H1 (cell line): ENCODE results near the gene ELMO1. TPM values are rescaled to one million over a fixed set of nuclear protein-coding genes. Genes with fewer than 3 reads are reported as not detected.

Source experiments
- CTCF ChIA-PET: fragments of 300-600 bp; sonication (Branson Sonifier 250); formaldehyde crosslinking; loops from one replicate; lab custom pipeline; 2021; ENCODE audit not compliant: partially characterized antibody; lab: Charles Lee
- POLR2A ChIA-PET: fragments of 300-600 bp; sonication (Branson Sonifier 250); formaldehyde crosslinking; loops from one replicate; lab custom pipeline; 2021; ENCODE audit warnings: inconsistent platforms; ENCODE audit not compliant: partially characterized antibody; lab: Charles Lee
- DNase-seq, 2 experiments: peaks; one replicate each; pipeline versions ENCODE4 v3.0.0 to v3.0.0-alpha.2; 2010 to 2022; ENCODE audit warnings: low spot score in 2 of 2, low read depth in 1 of 2, mixed read lengths in 1 of 2
- FAIRE-seq: peaks from 2 replicates; lab custom pipeline; 2011; peaks lifted over from hg19 to GRCh38; lab: Jason Lieb, UNC
- H2AFZ ChIP-seq: 2 replicates; pipeline ENCODE4 v1.8.1; 2012; ENCODE audit warnings: low read length, inconsistent platforms
- H2AK5ac ChIP-seq: 2 replicates; pipeline ENCODE4 v1.6.1; 2013; ENCODE audit warnings: low read depth, low read length
- H2BK120ac ChIP-seq: replicated peaks from 2 replicates; pipeline ENCODE3; 2013; ENCODE audit warnings: low read depth, low read length, inconsistent platforms
- H2BK12ac ChIP-seq: 2 replicates; pipeline ENCODE4 v1.6.1; 2013; ENCODE audit warnings: low read depth, low read length
- H2BK15ac ChIP-seq: 2 replicates; pipeline ENCODE4 v1.6.1; 2013; ENCODE audit warnings: low read length
- H2BK20ac ChIP-seq: 2 replicates; pipeline ENCODE4 v1.6.1; 2013; ENCODE audit warnings: low read length
- H2BK5ac ChIP-seq: 2 replicates; pipeline ENCODE4 v1.6.1; 2013; ENCODE audit warnings: low read depth, low read length
- H3K14ac ChIP-seq: 2 replicates; pipeline ENCODE4 v1.6.1; 2013; ENCODE audit warnings: inconsistent platforms; ENCODE audit not compliant: insufficient read length
- H3K18ac ChIP-seq: 2 replicates; pipeline ENCODE4 v1.6.1; 2013; ENCODE audit warnings: low read length; ENCODE audit errors: extremely low read depth
- H3K23ac ChIP-seq: 2 replicates; pipeline ENCODE4 v1.6.1; 2013; ENCODE audit warnings: inconsistent platforms; ENCODE audit not compliant: insufficient read length
- H3K23me2 ChIP-seq: 2 replicates; pipeline ENCODE4 v1.6.1; 2013; ENCODE audit warnings: low read depth, low read length
- H3K27ac ChIP-seq: 2 replicates; pipeline ENCODE4 v1.6.1; 2011; ENCODE audit warnings: low read depth, low read length, inconsistent platforms
- H3K27me3 ChIP-seq, 4 experiments: replicated peaks in 1 of 4; 1 replicate in 1 of 4; 2 replicates in 3 of 4; pipeline versions ENCODE4 v1.6.1 to v1.8.1; 2011 to 2013; ENCODE audit warnings: low read length in 3 of 4, mild to moderate bottlenecking in 3 of 4, inconsistent platforms in 2 of 4, mixed read lengths in 2 of 4, moderate library complexity in 1 of 4; ENCODE audit not compliant: control insufficient read depth in 3 of 4, insufficient read depth in 3 of 4; ENCODE audit errors: extremely low read depth in 1 of 4
- H3K36me3 ChIP-seq, 4 experiments: 2 replicates each; pipeline versions ENCODE4 v1.6.1 to v1.8.1; 2011 to 2013; ENCODE audit warnings: mild to moderate bottlenecking in 4 of 4, low read length in 3 of 4, moderate library complexity in 2 of 4, control low read depth in 1 of 4, inconsistent platforms in 1 of 4; ENCODE audit not compliant: insufficient read depth in 4 of 4, control insufficient read depth in 2 of 4
- H3K4ac ChIP-seq: replicated peaks from 2 replicates; pipeline ENCODE3; 2013; ENCODE audit warnings: low read length, low read depth, mixed read lengths, inconsistent platforms; ENCODE audit not compliant: insufficient read length
- H3K4me1 ChIP-seq, 4 experiments: replicated peaks in 1 of 4; 1 replicate in 1 of 4; 2 replicates in 3 of 4; pipeline versions ENCODE4 v1.6.1 to v1.8.1; 2011 to 2013; ENCODE audit warnings: low read length in 3 of 4, inconsistent platforms in 2 of 4, mixed read lengths in 1 of 4; ENCODE audit not compliant: insufficient read depth in 4 of 4, control insufficient read depth in 3 of 4
- H3K4me2 ChIP-seq, 2 experiments: 2 replicates each; pipeline versions ENCODE4 v1.6.1 to v1.8.1; 2011 to 2013; ENCODE audit warnings: low read depth in 2 of 2, low read length in 2 of 2, control low read depth in 1 of 2, inconsistent platforms in 1 of 2, mild to moderate bottlenecking in 1 of 2; ENCODE audit not compliant: insufficient read depth in 1 of 2
- H3K4me3 ChIP-seq, 4 experiments: fragments of 200-600, 300-600 bp in 1 of 4; sonication (generic), shearing (Covaris generic), sonication (Bioruptor Twin) in 1 of 4; 2 replicates each; pipeline versions ENCODE4 v1.5.1 to v1.8.1; 2011 to 2016; ENCODE audit warnings: low read length in 4 of 4, low read depth in 3 of 4, control low read depth in 2 of 4, inconsistent platforms in 2 of 4, mild to moderate bottlenecking in 2 of 4, mixed read lengths in 1 of 4, moderate library complexity in 1 of 4; ENCODE audit not compliant: insufficient read depth in 2 of 4; ENCODE audit errors: extremely low read depth in 1 of 4
- H3K56ac ChIP-seq: replicated peaks from 2 replicates; pipeline ENCODE3; 2013; ENCODE audit warnings: low read depth, mild to moderate bottlenecking, mixed read lengths, low read length, inconsistent platforms; ENCODE audit not compliant: insufficient read length
- H3K79me1 ChIP-seq: 2 replicates; pipeline ENCODE4 v1.6.1; 2013; ENCODE audit warnings: low read depth, low read length, control low read depth
- H3K79me2 ChIP-seq, 2 experiments: 2 replicates each; pipeline versions ENCODE4 v1.6.1 to v1.8.1; 2012 to 2013; ENCODE audit warnings: low read length in 2 of 2, mild to moderate bottlenecking in 2 of 2, inconsistent platforms in 1 of 2; ENCODE audit not compliant: insufficient read depth in 2 of 2, control insufficient read depth in 1 of 2
- H3K9ac ChIP-seq, 4 experiments: replicated peaks in 1 of 4; 1 replicate in 1 of 4; 2 replicates in 3 of 4; pipeline versions ENCODE4 v1.6.1 to v1.8.1; 2011 to 2013; ENCODE audit warnings: low read depth in 3 of 4, low read length in 3 of 4, control low read depth in 2 of 4, mild to moderate bottlenecking in 2 of 4, moderate library complexity in 2 of 4, inconsistent platforms in 1 of 4; ENCODE audit errors: extremely low read depth in 1 of 4
- H3K9me3 ChIP-seq, 2 experiments: 2 replicates each; pipeline versions ENCODE4 v1.6.1 to v1.8.1; 2012 to 2013; ENCODE audit warnings: mild to moderate bottlenecking in 2 of 2, moderate library complexity in 2 of 2, control low read depth in 1 of 2, inconsistent platforms in 1 of 2, low read depth in 1 of 2, low read length in 1 of 2, mixed read lengths in 1 of 2; ENCODE audit not compliant: insufficient read depth in 2 of 2
- H4K20me1 ChIP-seq, 2 experiments: replicated peaks in 1 of 2; 2 replicates each; pipeline versions ENCODE3 to v1.8.1; 2011 to 2013; ENCODE audit warnings: inconsistent platforms in 2 of 2, low read length in 2 of 2, mild to moderate bottlenecking in 1 of 2; ENCODE audit not compliant: insufficient read depth in 2 of 2, control insufficient read depth in 1 of 2
- H4K5ac ChIP-seq: 2 replicates; pipeline ENCODE4 v1.6.1; 2013; ENCODE audit warnings: low read length, low read depth, mixed read lengths, inconsistent platforms; ENCODE audit not compliant: insufficient read length
- H4K8ac ChIP-seq: 2 replicates; pipeline ENCODE4 v1.8.0; 2013; ENCODE audit warnings: mild to moderate bottlenecking, moderate library complexity, low read length, inconsistent platforms; ENCODE audit not compliant: insufficient read depth; ENCODE audit errors: extremely low read depth
- H4K91ac ChIP-seq: replicated peaks from 2 replicates; pipeline ENCODE3; 2013; ENCODE audit warnings: low read length, mixed read lengths, inconsistent platforms; ENCODE audit not compliant: insufficient read length
- ATF2 ChIP-seq: IDR thresholded peaks from 2 replicates; pipeline ENCODE4 v1.6.1; 2012; ENCODE audit warnings: low read length, inconsistent platforms
- GABPA ChIP-seq: IDR thresholded peaks from 2 replicates; pipeline ENCODE4 v1.6.1; 2011; ENCODE audit warnings: mild to moderate bottlenecking, low read length, moderate library complexity, borderline replicate concordance; ENCODE audit not compliant: insufficient read depth
- HDAC2 ChIP-seq, 2 experiments: fragments of 300-600 bp in 1 of 2; sonication (generic) in 1 of 2; IDR thresholded peaks; 2 replicates each; pipeline ENCODE4 v1.6.1; 2011 to 2012; ENCODE audit warnings: low read depth in 2 of 2, low read length in 2 of 2, mild to moderate bottlenecking in 2 of 2, moderate library complexity in 2 of 2, borderline replicate concordance in 1 of 2, inconsistent platforms in 1 of 2
- JUND ChIP-seq: IDR thresholded peaks from 2 replicates; pipeline ENCODE4 v1.6.1; 2011; ENCODE audit warnings: mild to moderate bottlenecking, improper control_type of control experiment, low read length
- KDM4A ChIP-seq: IDR thresholded peaks from one replicate; pipeline ENCODE4 v1.7.1; 2012; ENCODE audit warnings: low read depth, mild to moderate bottlenecking, moderate library complexity, low read length, inconsistent platforms; ENCODE audit not compliant: severe bottlenecking
- RBBP5 ChIP-seq: IDR thresholded peaks from 2 replicates; pipeline ENCODE4 v1.7.1; 2012; ENCODE audit warnings: low read depth, mild to moderate bottlenecking, inconsistent platforms, low read length, moderate library complexity, borderline replicate concordance
- SP1 ChIP-seq: IDR thresholded peaks from 2 replicates; pipeline ENCODE4 v1.6.1; 2011; ENCODE audit warnings: low read depth, low read length
- SUZ12 ChIP-seq: fragments of 200-600 bp; sonication (generic); IDR thresholded peaks from 2 replicates; pipeline ENCODE4 v1.6.1; 2012; ENCODE audit warnings: mild to moderate bottlenecking, inconsistent platforms, low read length, moderate library complexity, mixed read lengths
- WGBS, 2 experiments: shearing (Covaris generic) in 1 of 2; methylation state at CpG; one replicate each; pipeline versions ENCODE4 v1.1.6 to v1.1.7; 2013 to 2015; ENCODE audit warnings: low lambda C conversion rate in 2 of 2, mixed read lengths in 2 of 2, inconsistent platforms in 1 of 2, low coverage in 1 of 2, missing lambda C conversion rate in 1 of 2; ENCODE audit not compliant: insufficient replicate concordance in 2 of 2, insufficient coverage in 1 of 2, insufficient read length in 1 of 2; ENCODE audit errors: extremely low coverage in 1 of 2, missing lambda C conversion rate in 1 of 2; 5-methylcytosine and 5-hydroxymethylcytosine counted together
- polyA plus RNA-seq, 7 experiments: library from polyadenylated mRNA; depleted of rRNA in 3 of 7; stranded (reverse) in 5 of 7; unstranded in 2 of 7; fragments of >200 nt in 5 of 7; fragments of 200-250 nt in 2 of 7; gene quantifications; 1 replicate in 5 of 7; 2 replicates in 1 of 7; 4 replicates in 1 of 7; pipeline versions ENCODE4 v1.2.1 to v1.2.3, GENCODE V29; 2011 to 2013; ENCODE audit warnings: missing spikeins in 2 of 7, mixed read lengths in 2 of 7
- total RNA-seq: library from RNA; stranded (reverse); fragmentation: NEBNext Ultra II Directional; extraction: Animal tissue kit (Norgen Biotek cat#: 25700); gene quantifications from 2 replicates; pipeline ENCODE4 v1.2.1, GENCODE V29; 2021

Gene ELMO1
- total and polyA plus RNA-seq, 2 of the 8 experiments (the other 6 are each of a cell fraction or from before 2014, with no cell fraction given), result 18.4 to 21.0 TPM

- no peak overlapping the region for H3K4me3 ChIP-seq
- no peak overlapping the region for H3K4ac ChIP-seq
- ChIA-PET CTCF (interaction anchor here (0.6 to 1.2 kb wide), 2 partner anchors 20 to 639 kb away, joined by 3 read pairs; no protein-coding TSS in a partner anchor), POLR2A (no interaction called here)
- H3K4me2 ChIP-seq, result no peak overlapping the region
- no peak overlapping the region for H2AFZ ChIP-seq
- no peak overlapping the region for H2BK120ac ChIP-seq
- no peaks in the 10 kb centered on the region for H3K27me3 ChIP-seq
- DNase-seq (no peak), FAIRE-seq (no peak)
- no peak for TF ChIP-seq HDAC2 (IDR thresholded peaks at IDR 0.05; ENCODE audit: borderline replicate concordance in 1 of 2, low read depth in 2 of 2, low read length in 2 of 2)
- no peak for TF ChIP-seq ATF2
- TF ChIP-seq JUND, result no peak
- TF ChIP-seq KDM4A, result no peak
- TF ChIP-seq GABPA, result no peak
- TF ChIP-seq RBBP5, result no peak
- TF ChIP-seq SUZ12, result no peak
- TF ChIP-seq SP1, result no peak
- no peaks in the 10 kb centered on the region for H4K20me1 ChIP-seq
- WGBS, 2 experiments, result 96% methylated on average over 2 of the region's 2 CpGs; no CpG with 5 or more reads in 1 of the 2 experiments
- no peaks in the 10 kb centered on the region for H3K4me1 ChIP-seq
- H3K18ac ChIP-seq, result no peak overlapping the region
- H2BK5ac ChIP-seq, result no peak overlapping the region
- no peak overlapping the region for H3K9ac ChIP-seq
- no peak overlapping the region for H3K27ac ChIP-seq
- no peak overlapping the region for H2BK20ac ChIP-seq
- H2BK12ac ChIP-seq, result no peak overlapping the region
- H2BK15ac ChIP-seq, result no peak overlapping the region
- H3K23me2 ChIP-seq, result no peaks in the 10 kb centered on the region
- no peak overlapping the region for H4K91ac ChIP-seq
- H3K79me2 ChIP-seq, result no peaks in the 10 kb centered on the region
- no peak overlapping the region for H2AK5ac ChIP-seq
- no peaks in the 10 kb centered on the region for H3K79me1 ChIP-seq
- no peak overlapping the region for H3K14ac ChIP-seq
- no peak overlapping the region for H3K23ac ChIP-seq
- H3K9me3 ChIP-seq, result no peaks in the 10 kb centered on the region
- H3K56ac ChIP-seq, result no peak overlapping the region
- no peaks in the 10 kb centered on the region for H3K36me3 ChIP-seq
- no peak overlapping the region for H4K8ac ChIP-seq
- H4K5ac ChIP-seq, result no peak overlapping the region
These were observed 588.0 kb downstream of the ELMO1 start for GRCh38 chr7:36860681-36861080.
